GM23338 (cell line): ENCODE measurements around the gene PXT1. TPM values are rescaled to one million over a fixed set of nuclear protein-coding genes. Genes with fewer than 3 reads are reported as not detected.

ENCODE experiments used
- ATAC-seq: fragments of 200-7000 bp; cut with Tn5 transposase; 3 replicates; pipeline ENCODE4 v1.9.1; 2020
- DNase-seq: peaks from one replicate; pipeline ENCODE4 v3.0.0-alpha.2; 2015; ENCODE audit warnings: low spot score
- H2AFZ ChIP-seq: fragments of 200-600 bp; sonication (generic); 2 replicates; pipeline ENCODE4 v1.8.0; 2016; ENCODE audit warnings: antibody characterized with exemption, mild to moderate bottlenecking, moderate library complexity
- H3F3A ChIP-seq: fragments of 200-600 bp; sonication (generic); replicated peaks from 2 replicates; pipeline ENCODE4 v1.8.0; 2017; ENCODE audit warnings: antibody characterized with exemption, mixed run types, low read depth
- H3K27ac ChIP-seq: fragments of 200-600 bp; sonication (generic); 2 replicates; pipeline ENCODE4 v1.6.1; 2016; ENCODE audit warnings: low read depth
- H3K27me3 ChIP-seq: fragments of 200-600 bp; sonication (generic); 2 replicates; pipeline ENCODE4 v1.8.0; 2016; ENCODE audit warnings: mild to moderate bottlenecking, mixed run types, moderate library complexity; ENCODE audit not compliant: insufficient read depth
- H3K36me3 ChIP-seq: fragments of 200-600 bp; sonication (generic); 2 replicates; pipeline ENCODE4 v1.8.0; 2016; ENCODE audit warnings: mild to moderate bottlenecking; ENCODE audit not compliant: insufficient read depth
- H3K4me1 ChIP-seq: fragments of 200-600 bp; sonication (generic); 2 replicates; pipeline ENCODE4 v1.8.0; 2016; ENCODE audit warnings: mild to moderate bottlenecking, moderate library complexity; ENCODE audit not compliant: insufficient read depth
- H3K4me2 ChIP-seq: fragments of 200-600 bp; sonication (generic); 2 replicates; pipeline ENCODE4 v1.7.1; 2017; ENCODE audit warnings: mixed run types
- H3K4me3 ChIP-seq: fragments of 200-600 bp; sonication (generic); 2 replicates; pipeline ENCODE4 v1.6.1; 2016; ENCODE audit warnings: mixed run types
- H3K79me2 ChIP-seq: fragments of 200-600 bp; sonication (generic); replicated peaks from 2 replicates; pipeline ENCODE4 v1.8.0; 2017; ENCODE audit warnings: mild to moderate bottlenecking; ENCODE audit not compliant: insufficient read depth
- H3K9me2 ChIP-seq: fragments of 200-600 bp; sonication (generic); 2 replicates; pipeline ENCODE4 v1.8.0; 2017; ENCODE audit not compliant: insufficient read depth
- H4K20me1 ChIP-seq: fragments of 200-600 bp; sonication (generic); replicated peaks from 2 replicates; pipeline ENCODE4 v1.8.0; 2017; ENCODE audit warnings: mild to moderate bottlenecking; ENCODE audit not compliant: insufficient read depth
- H3K27ac Mint-ChIP-seq: 2 replicates; pipeline ENCODE4 v1.8.0; 2020; ENCODE audit warnings: inconsistent platforms, mild to moderate bottlenecking, moderate library complexity, mixed read lengths
- H3K27me3 Mint-ChIP-seq: 3 replicates; pipeline ENCODE4 v1.8.0; 2022; ENCODE audit warnings: low read depth, mild to moderate bottlenecking, moderate library complexity, mixed read lengths, inconsistent platforms; ENCODE audit not compliant: insufficient read depth, poor library complexity
- H3K36me3 Mint-ChIP-seq: 3 replicates; pipeline ENCODE4 v1.8.0; 2021; ENCODE audit warnings: low read depth, mild to moderate bottlenecking, inconsistent platforms, moderate library complexity, mixed read lengths
- H3K4me1 Mint-ChIP-seq: 3 replicates; pipeline ENCODE4 v1.8.0; 2020; ENCODE audit warnings: mild to moderate bottlenecking, inconsistent platforms, mixed read lengths
- H3K4me3 Mint-ChIP-seq: 3 replicates; pipeline ENCODE4 v1.8.0; 2021; ENCODE audit warnings: moderate library complexity, mild to moderate bottlenecking, inconsistent platforms, mixed read lengths
- H3K9me3 Mint-ChIP-seq: 3 replicates; pipeline ENCODE4 v1.8.0; 2020; ENCODE audit warnings: moderate library complexity, mild to moderate bottlenecking, inconsistent platforms, mixed read lengths
- CREB1 ChIP-seq: fragments of 250-450 bp; sonication (Bioruptor Pico); IDR thresholded peaks from 2 replicates; pipeline ENCODE4 v1.5.0; 2020; ENCODE audit warnings: low read depth, mild to moderate bottlenecking, moderate library complexity
- EZH2 ChIP-seq: fragments of 200-600 bp; sonication (generic); IDR thresholded peaks from one replicate; pipeline ENCODE4 v1.8.0; 2017; ENCODE audit warnings: antibody characterized with exemption, mild to moderate bottlenecking, low read depth; ENCODE audit not compliant: unreplicated experiment
- EZH2phosphoT487 ChIP-seq: fragments of 200-600 bp; sonication (generic); IDR thresholded peaks from one replicate; pipeline ENCODE4 v1.8.1; 2018; ENCODE audit warnings: antibody characterized with exemption; ENCODE audit not compliant: unreplicated experiment
- JUNB ChIP-seq: IDR thresholded peaks from one replicate; pipeline ENCODE4 v1.6.1; 2016; ENCODE audit warnings: antibody characterized with exemption; ENCODE audit not compliant: unreplicated experiment
- NANOG ChIP-seq: IDR thresholded peaks from 2 replicates; pipeline ENCODE4 v1.6.1; 2016; ENCODE audit warnings: antibody characterized with exemption, borderline replicate concordance
- POLR2AphosphoS5 ChIP-seq: IDR thresholded peaks from 2 replicates; pipeline ENCODE4 v1.6.1; 2016; ENCODE audit warnings: antibody characterized with exemption, low read depth
- STAT1 ChIP-seq: IDR thresholded peaks from one replicate; pipeline ENCODE4 v1.6.1; 2016; ENCODE audit warnings: antibody characterized with exemption; ENCODE audit not compliant: unreplicated experiment
- ZNF114 ChIP-seq: fragments of 250-450 bp; sonication (Bioruptor Pico); IDR thresholded peaks from 2 replicates; pipeline ENCODE4 v1.5.0; 2020; ENCODE audit warnings: mild to moderate bottlenecking, moderate library complexity
- ZNF331 ChIP-seq: fragments of 250-450 bp; sonication (Bioruptor Pico); IDR thresholded peaks from 2 replicates; pipeline ENCODE4 v1.5.0; 2020; ENCODE audit warnings: low read depth, mild to moderate bottlenecking, moderate library complexity
- polyA plus RNA-seq: library from polyadenylated mRNA; unstranded; fragments of >200 nt; fragmentation: Nextera tagmentation; extraction: Ambion mirVana; gene quantifications from 2 replicates; pipeline ENCODE4 v1.2.1, GENCODE V29; 2016
- total RNA-seq: library from RNA; depleted of rRNA; stranded (reverse); fragments of >200 nt; shearing (Covaris generic); gene quantifications from 2 replicates; pipeline ENCODE4 v1.2.3, GENCODE V29; 2014
- TF ChIP-seq, protein P1 (sequence below): IDR thresholded peaks from one replicate; pipeline ENCODE4 v1.6.1; 2018; ENCODE audit warnings: antibody characterized with exemption; ENCODE audit not compliant: unreplicated experiment
- TF ChIP-seq, protein P2 (sequence below), 2 experiments: fragments of 200-600 bp in 1 of 2; sonication (generic) in 1 of 2; conservative IDR thresholded peaks; 2 replicates each; pipeline versions ENCODE4 v1.5.1 to v1.6.1; 2016 to 2017; ENCODE audit warnings: antibody characterized with exemption in 2 of 2, low read depth in 2 of 2, mild to moderate bottlenecking in 2 of 2, moderate library complexity in 1 of 2
- TF ChIP-seq, protein P3 (sequence below): IDR thresholded peaks from 2 replicates; pipeline ENCODE4 v1.6.1; 2016; ENCODE audit warnings: antibody characterized with exemption

Gene PXT1
- total and polyA plus RNA-seq, 2 experiments from 2014 or later = 0.14 TPM; not detected in 1

GRCh38 chr6:36459501-36459900 lies 16.8 kb upstream of the PXT1 start:
- H3K4me2 ChIP-seq = no peak overlapping the region
- TF ChIP-seq JUNB = no peak
- Mint-ChIP-seq H3K27me3 (peaks cover 5% of the 10 kb centered on the region), H3K4me1 (peaks cover 22% of the 10 kb centered on the region), H3K27ac (no peak overlapping the region), H3K4me3 (no peak overlapping the region), H3K9me3 (no peaks in the 10 kb centered on the region), H3K36me3 (peaks cover 3% of the 10 kb centered on the region; the same call in 2 of the 3 replicates)
- no peaks in the 10 kb centered on the region for H3F3A ChIP-seq
- no peak overlapping the region for H3K27ac ChIP-seq
- peaks cover 98% of the 10 kb centered on the region for H3K79me2 ChIP-seq
- DNase-seq = no peak
- no peak overlapping the region for H3K4me3 ChIP-seq
- no peaks in the 10 kb centered on the region for H3K36me3 ChIP-seq
- H2AFZ ChIP-seq = no peak overlapping the region
- H3K27me3 ChIP-seq = no peaks in the 10 kb centered on the region
- peaks cover 11% of the 10 kb centered on the region for H4K20me1 ChIP-seq
- no peak for ATAC-seq
- H3K4me1 ChIP-seq = peaks cover 15% of the 10 kb centered on the region
- no peaks in the 10 kb centered on the region for H3K9me2 ChIP-seq

DNA sequence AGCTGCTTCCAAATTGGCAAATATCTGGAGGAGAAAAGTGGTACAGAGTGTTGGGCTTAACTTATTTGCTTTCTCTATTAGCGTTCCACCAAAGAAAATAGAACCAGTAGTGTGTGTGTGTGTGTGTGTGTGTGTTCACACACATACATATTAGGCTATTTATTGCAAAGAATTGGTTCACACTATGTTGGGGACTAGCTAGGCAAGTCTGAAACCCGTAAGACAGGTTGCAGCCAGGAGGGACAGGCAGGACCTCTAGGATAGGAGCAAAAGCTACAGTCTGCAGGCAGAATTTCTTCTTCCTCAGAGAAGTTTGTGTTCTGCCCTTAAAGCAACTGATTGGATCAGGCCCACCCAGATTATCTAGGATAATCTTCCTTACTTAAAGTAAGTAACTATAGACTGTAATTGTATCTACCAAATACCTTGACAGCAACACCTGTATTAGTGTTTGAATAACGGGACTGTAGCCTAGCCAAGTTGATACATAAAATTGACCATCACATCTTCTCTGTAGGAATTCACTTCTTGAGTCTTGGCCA lies 12.9 kb upstream of the PXT1 start:
- Histone ChIP-seq H4K20me1 (peaks cover 20% of the 10 kb centered on the region), H3K4me1 (no peaks in the 10 kb centered on the region), H3K4me2 (no peak overlapping the region), H3K79me2 (peaks cover 98% of the 10 kb centered on the region), H3K36me3 (no peaks in the 10 kb centered on the region), H3F3A (no peaks in the 10 kb centered on the region), H3K4me3 (no peak overlapping the region), H3K27me3 (no peaks in the 10 kb centered on the region), H2AFZ (no peak overlapping the region), H3K9me2 (no peaks in the 10 kb centered on the region), H3K27ac (no peak overlapping the region)
- Mint-ChIP-seq H3K4me3 (no peak overlapping the region), H3K36me3 (peaks cover 10% of the 10 kb centered on the region; the same call in 2 of the 3 replicates), H3K27me3 (peaks cover 3% of the 10 kb centered on the region), H3K27ac (no peak overlapping the region), H3K4me1 (no peaks in the 10 kb centered on the region), H3K9me3 (no peaks in the 10 kb centered on the region)
- ATAC-seq (no peak), DNase-seq (no peak)
- TF ChIP-seq, protein P1, sequence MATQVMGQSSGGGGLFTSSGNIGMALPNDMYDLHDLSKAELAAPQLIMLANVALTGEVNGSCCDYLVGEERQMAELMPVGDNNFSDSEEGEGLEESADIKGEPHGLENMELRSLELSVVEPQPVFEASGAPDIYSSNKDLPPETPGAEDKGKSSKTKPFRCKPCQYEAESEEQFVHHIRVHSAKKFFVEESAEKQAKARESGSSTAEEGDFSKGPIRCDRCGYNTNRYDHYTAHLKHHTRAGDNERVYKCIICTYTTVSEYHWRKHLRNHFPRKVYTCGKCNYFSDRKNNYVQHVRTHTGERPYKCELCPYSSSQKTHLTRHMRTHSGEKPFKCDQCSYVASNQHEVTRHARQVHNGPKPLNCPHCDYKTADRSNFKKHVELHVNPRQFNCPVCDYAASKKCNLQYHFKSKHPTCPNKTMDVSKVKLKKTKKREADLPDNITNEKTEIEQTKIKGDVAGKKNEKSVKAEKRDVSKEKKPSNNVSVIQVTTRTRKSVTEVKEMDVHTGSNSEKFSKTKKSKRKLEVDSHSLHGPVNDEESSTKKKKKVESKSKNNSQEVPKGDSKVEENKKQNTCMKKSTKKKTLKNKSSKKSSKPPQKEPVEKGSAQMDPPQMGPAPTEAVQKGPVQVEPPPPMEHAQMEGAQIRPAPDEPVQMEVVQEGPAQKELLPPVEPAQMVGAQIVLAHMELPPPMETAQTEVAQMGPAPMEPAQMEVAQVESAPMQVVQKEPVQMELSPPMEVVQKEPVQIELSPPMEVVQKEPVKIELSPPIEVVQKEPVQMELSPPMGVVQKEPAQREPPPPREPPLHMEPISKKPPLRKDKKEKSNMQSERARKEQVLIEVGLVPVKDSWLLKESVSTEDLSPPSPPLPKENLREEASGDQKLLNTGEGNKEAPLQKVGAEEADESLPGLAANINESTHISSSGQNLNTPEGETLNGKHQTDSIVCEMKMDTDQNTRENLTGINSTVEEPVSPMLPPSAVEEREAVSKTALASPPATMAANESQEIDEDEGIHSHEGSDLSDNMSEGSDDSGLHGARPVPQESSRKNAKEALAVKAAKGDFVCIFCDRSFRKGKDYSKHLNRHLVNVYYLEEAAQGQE = no peak
- TF ChIP-seq, protein P2, sequence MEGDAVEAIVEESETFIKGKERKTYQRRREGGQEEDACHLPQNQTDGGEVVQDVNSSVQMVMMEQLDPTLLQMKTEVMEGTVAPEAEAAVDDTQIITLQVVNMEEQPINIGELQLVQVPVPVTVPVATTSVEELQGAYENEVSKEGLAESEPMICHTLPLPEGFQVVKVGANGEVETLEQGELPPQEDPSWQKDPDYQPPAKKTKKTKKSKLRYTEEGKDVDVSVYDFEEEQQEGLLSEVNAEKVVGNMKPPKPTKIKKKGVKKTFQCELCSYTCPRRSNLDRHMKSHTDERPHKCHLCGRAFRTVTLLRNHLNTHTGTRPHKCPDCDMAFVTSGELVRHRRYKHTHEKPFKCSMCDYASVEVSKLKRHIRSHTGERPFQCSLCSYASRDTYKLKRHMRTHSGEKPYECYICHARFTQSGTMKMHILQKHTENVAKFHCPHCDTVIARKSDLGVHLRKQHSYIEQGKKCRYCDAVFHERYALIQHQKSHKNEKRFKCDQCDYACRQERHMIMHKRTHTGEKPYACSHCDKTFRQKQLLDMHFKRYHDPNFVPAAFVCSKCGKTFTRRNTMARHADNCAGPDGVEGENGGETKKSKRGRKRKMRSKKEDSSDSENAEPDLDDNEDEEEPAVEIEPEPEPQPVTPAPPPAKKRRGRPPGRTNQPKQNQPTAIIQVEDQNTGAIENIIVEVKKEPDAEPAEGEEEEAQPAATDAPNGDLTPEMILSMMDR (conservative IDR thresholded peaks at IDR 0.05; ENCODE audit: low read depth in 2 of 2) = no peak
- no peak for TF ChIP-seq EZH2
- no peak for TF ChIP-seq ZNF114 (CRISPR knock-in tag)
- TF ChIP-seq JUNB = no peak
- TF ChIP-seq NANOG = no peak
- TF ChIP-seq CREB1 (CRISPR knock-in tag) = no peak
- TF ChIP-seq, protein P3, sequence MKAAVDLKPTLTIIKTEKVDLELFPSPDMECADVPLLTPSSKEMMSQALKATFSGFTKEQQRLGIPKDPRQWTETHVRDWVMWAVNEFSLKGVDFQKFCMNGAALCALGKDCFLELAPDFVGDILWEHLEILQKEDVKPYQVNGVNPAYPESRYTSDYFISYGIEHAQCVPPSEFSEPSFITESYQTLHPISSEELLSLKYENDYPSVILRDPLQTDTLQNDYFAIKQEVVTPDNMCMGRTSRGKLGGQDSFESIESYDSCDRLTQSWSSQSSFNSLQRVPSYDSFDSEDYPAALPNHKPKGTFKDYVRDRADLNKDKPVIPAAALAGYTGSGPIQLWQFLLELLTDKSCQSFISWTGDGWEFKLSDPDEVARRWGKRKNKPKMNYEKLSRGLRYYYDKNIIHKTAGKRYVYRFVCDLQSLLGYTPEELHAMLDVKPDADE = no peak
- TF ChIP-seq EZH2phosphoT487 = no peak
- TF ChIP-seq STAT1 = no peak
- no peak for TF ChIP-seq ZNF331 (CRISPR knock-in tag)
- no peak for TF ChIP-seq POLR2AphosphoS5
